Sigmoid colon (tissue), 7 donors: ENCODE results near the gene FBP1. TPM values are rescaled to one million over a fixed set of nuclear protein-coding genes. Genes with fewer than 3 reads are reported as not detected.

Experiments
- DNase-seq: peaks from one replicate; pipeline ENCODE4 v3.0.0-alpha.2; 2019
- H3K27ac ChIP-seq, 4 donors: fragments of 200-600 bp; sonication (generic); one replicate each; pipeline ENCODE4 v1.5.1; 2016 to 2019; ENCODE audit warnings: mild to moderate bottlenecking in 1 of 4
- H3K27me3 ChIP-seq, 3 donors: fragments of 200-600 bp; sonication (generic); one replicate each; pipeline ENCODE4 v1.5.1; 2019; ENCODE audit warnings: mild to moderate bottlenecking in 1 of 3
- H3K36me3 ChIP-seq, 4 donors: fragments of 200-600 bp; sonication (generic); one replicate each; pipeline ENCODE4 v1.5.1; 2016 to 2019
- H3K4me1 ChIP-seq, 4 donors: fragments of 200-600 bp; sonication (generic); one replicate each; pipeline ENCODE4 v1.5.1; 2017 to 2019
- H3K4me3 ChIP-seq, 4 donors: fragments of 200-600 bp; sonication (generic); one replicate each; pipeline ENCODE4 v1.5.1; 2017 to 2019; ENCODE audit warnings: mild to moderate bottlenecking in 2 of 4, moderate library complexity in 1 of 4
- H3K9me3 ChIP-seq, 4 donors: fragments of 200-600 bp in 3 of 4; sonication (generic) in 3 of 4; one replicate each; pipeline versions ENCODE4 v1.5.1 to v1.6.1; 2013 to 2019
- EP300 ChIP-seq, 4 donors: sonication (generic); formaldehyde crosslinking; IDR thresholded peaks; one replicate each; pipeline ENCODE4 v1.6.1; 2017; ENCODE audit warnings: antibody characterized with exemption in 4 of 4
- POLR2A ChIP-seq, 2 donors: fragments of 450-650 bp; IDR thresholded peaks; one replicate each; pipeline ENCODE4 v1.6.1; 2016; ENCODE audit warnings: antibody characterized with exemption in 2 of 2, mild to moderate bottlenecking in 2 of 2, moderate library complexity in 2 of 2
- POLR2AphosphoS5 ChIP-seq, 4 donors: sonication (generic); formaldehyde crosslinking; IDR thresholded peaks; one replicate each; pipeline ENCODE4 v1.6.1; 2017; ENCODE audit warnings: antibody characterized with exemption in 4 of 4
- WGBS, 2 donors: extraction: QIAGEN DNeasy Blood & Tissue Kit; methylation state at CpG; one replicate each; pipeline ENCODE4 v1.1.7; 2013; 5-methylcytosine and 5-hydroxymethylcytosine counted together
- intact Hi-C: fragments of 100-400 bp; cut with DNase I; formaldehyde crosslinking; loops from one replicate; pipeline ENCODE4 v1.15.1; 2023
- polyA plus RNA-seq, 3 donors: library from polyadenylated mRNA; stranded (reverse); fragments of 200-250 nt; gene quantifications; one replicate each; pipeline ENCODE4 v1.2.3, GENCODE V29; 2013
- total RNA-seq, 4 donors: library from RNA; depleted of rRNA; stranded (reverse); fragments of >200 nt; gene quantifications; one replicate each; pipeline ENCODE4 v1.1.0, GENCODE V29; 2016
- TF ChIP-seq, protein P1 (sequence below), 4 experiments: fragments of 450-650 bp in 3 of 4; fragments of 200-600 bp in 1 of 4; IDR thresholded peaks; one replicate each; pipeline ENCODE4 v1.5.1; 2016 to 2019; ENCODE audit warnings: antibody characterized with exemption in 4 of 4, mild to moderate bottlenecking in 3 of 4, moderate library complexity in 2 of 4
- donor health status: healthy with polysubstance abuse.
- donor health status: Bipolar disorder and iron deficiency.
- donor health status: healthy.

Gene FBP1
- total RNA-seq = 1 to 10 TPM; 2.2 to 8.2 (median 6.3) TPM
- polyA plus RNA-seq = 10 to 100 TPM; 32.2 to 48.8 (median 39.6) TPM

DNA sequence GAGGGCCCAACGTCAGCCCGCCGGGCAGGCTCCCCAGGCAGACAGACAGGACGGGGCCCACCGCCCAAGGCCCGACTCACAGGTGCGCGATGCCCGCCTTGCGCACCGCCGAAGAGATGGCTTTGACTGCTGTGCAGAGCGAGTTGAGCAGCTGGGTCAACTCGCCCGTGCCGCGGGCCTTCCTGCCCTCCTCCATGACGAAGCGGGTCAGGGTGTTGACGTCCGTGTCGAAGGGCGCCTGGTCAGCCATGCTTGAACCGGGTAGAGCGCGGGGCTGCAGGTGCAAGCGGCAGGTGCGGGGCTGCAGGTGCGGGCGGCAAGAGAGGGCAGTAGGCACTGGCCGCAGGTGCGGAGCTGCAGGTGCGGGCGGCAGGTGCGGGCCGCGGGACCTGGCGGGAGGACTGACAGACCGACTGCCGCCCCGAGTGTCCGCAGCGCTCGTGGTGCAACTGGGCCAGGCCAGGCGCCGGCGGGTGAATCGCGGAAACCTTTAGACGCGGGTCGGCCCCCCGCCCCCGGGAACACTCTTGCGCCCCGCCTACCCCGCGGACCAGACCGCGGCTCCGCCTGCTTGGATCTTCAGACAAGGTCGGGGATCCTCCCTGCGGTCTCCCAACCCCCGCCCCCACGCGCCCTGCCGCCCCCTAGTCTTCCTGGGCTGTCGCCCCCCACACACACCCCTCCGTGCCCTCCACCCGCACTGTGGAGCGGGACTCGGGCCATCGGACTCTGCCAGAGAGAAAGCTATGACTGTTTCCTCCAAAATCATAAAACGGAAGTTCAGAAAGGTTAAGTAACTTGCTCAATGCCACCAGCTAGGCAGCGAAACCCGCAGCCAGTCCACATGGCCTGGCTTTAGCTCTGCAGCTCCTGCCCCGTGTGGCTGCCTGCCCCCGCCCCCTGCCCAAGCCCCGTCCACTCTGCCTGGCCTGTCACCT is at the start of gene FBP1:
Gene FBP1 (minus strand): TSS at position 458 of the 938 bp plus-strand sequence. CDS start 208 bp downstream, at position 250.
- Histone ChIP-seq H3K36me3 (no peaks in the 10 kb centered on the region), H3K27me3 (peaks cover 4 to 27% (median 10%) of the 10 kb centered on the region in 3 donors), H3K4me1 (peaks cover 0 to 15% (median 11%) of the 10 kb centered on the region in 4 donors), H3K9me3 (no peaks in the 10 kb centered on the region), H3K27ac (peak within 1 kb of the TSS in 3 of 4 donors; percentile 11 to 54 (median 48)), H3K4me3 (peak within 1 kb of the TSS; percentile 42 to 61 (median 54))
- intact Hi-C loops = no loop called here
- WGBS, 2 donors = 1 to 3% methylated on average over 79 of the region's 79 CpGs
- TF ChIP-seq POLR2AphosphoS5 (IDR thresholded peaks at IDR 0.05) (no peak), POLR2A (IDR thresholded peaks at IDR 0.05) (no peak), EP300 (IDR thresholded peaks at IDR 0.05) (no peak)
- TF ChIP-seq, protein P1, sequence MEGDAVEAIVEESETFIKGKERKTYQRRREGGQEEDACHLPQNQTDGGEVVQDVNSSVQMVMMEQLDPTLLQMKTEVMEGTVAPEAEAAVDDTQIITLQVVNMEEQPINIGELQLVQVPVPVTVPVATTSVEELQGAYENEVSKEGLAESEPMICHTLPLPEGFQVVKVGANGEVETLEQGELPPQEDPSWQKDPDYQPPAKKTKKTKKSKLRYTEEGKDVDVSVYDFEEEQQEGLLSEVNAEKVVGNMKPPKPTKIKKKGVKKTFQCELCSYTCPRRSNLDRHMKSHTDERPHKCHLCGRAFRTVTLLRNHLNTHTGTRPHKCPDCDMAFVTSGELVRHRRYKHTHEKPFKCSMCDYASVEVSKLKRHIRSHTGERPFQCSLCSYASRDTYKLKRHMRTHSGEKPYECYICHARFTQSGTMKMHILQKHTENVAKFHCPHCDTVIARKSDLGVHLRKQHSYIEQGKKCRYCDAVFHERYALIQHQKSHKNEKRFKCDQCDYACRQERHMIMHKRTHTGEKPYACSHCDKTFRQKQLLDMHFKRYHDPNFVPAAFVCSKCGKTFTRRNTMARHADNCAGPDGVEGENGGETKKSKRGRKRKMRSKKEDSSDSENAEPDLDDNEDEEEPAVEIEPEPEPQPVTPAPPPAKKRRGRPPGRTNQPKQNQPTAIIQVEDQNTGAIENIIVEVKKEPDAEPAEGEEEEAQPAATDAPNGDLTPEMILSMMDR (IDR thresholded peaks at IDR 0.05) = no peak
- DNase-seq = peak; percentile 70

DNA sequence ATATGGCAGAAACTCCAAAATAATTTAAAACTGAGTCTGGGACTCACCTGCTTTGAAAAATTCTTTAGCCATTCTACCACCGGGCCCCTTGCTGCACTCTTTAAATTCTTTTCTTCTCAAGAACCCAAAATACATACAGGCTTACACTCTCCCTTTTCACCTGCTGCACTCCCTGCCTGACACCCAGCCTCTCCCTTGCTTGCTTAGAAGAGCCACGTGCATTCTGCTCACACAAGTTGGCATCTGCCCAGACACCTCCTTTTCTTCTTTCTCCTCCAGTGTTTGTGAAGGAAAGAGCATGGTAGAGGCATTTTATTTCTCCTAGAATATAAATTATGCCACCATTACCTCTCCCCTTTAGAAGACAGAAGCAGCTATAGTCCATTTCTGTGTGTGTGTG is 48.1 kb upstream of the FBP1 start:
- Histone ChIP-seq H3K4me3 (no peak overlapping the region), H3K27me3 (no peaks in the 10 kb centered on the region), H3K9me3 (no peaks in the 10 kb centered on the region), H3K27ac (no peak overlapping the region), H3K4me1 (no peaks in the 10 kb centered on the region), H3K36me3 (no peaks in the 10 kb centered on the region)
- TF ChIP-seq POLR2A (IDR thresholded peaks at IDR 0.05) = no peak
- no peak for TF ChIP-seq EP300 (IDR thresholded peaks at IDR 0.05)
- TF ChIP-seq POLR2AphosphoS5 (IDR thresholded peaks at IDR 0.05) = no peak
- TF ChIP-seq, protein P1 (IDR thresholded peaks at IDR 0.05) = no peak
- 38 to 55% methylated on average over 2 of the region's 2 CpGs for WGBS, 2 donors
- no peak for DNase-seq
- intact Hi-C loops = no loop called here

DNA sequence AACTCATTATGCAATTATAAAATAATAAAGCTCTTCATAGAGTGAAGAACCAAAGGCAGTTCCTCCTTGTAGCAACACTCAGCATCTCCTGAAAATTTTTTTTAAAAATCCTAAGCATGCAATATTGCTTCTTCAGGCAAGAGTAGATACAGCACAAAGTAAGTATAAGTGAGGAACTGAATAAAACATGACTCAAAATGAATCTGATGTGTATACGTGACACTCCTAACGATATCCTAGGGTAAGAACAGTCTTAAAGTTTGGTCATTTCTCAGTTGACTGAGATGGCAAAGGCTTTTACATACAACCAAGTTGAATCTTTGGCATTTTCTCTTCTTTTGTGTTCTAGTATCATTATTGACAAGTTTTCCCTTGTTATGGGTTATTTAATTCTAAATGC is 46.0 kb upstream of the FBP1 start:
- TF ChIP-seq POLR2AphosphoS5 (IDR thresholded peaks at IDR 0.05) = no peak
- TF ChIP-seq POLR2A (IDR thresholded peaks at IDR 0.05) = no peak
- TF ChIP-seq EP300 (IDR thresholded peaks at IDR 0.05) = no peak
- TF ChIP-seq, protein P1 (IDR thresholded peaks at IDR 0.05) = no peak
- Histone ChIP-seq H3K27me3 (no peaks in the 10 kb centered on the region), H3K4me3 (no peak overlapping the region), H3K36me3 (no peaks in the 10 kb centered on the region), H3K4me1 (no peaks in the 10 kb centered on the region), H3K9me3 (no peaks in the 10 kb centered on the region), H3K27ac (no peak overlapping the region)
- 88% methylated on average over 2 of the region's 2 CpGs for WGBS, 2 donors
- intact Hi-C loops = no loop called here
- no peak for DNase-seq

DNA sequence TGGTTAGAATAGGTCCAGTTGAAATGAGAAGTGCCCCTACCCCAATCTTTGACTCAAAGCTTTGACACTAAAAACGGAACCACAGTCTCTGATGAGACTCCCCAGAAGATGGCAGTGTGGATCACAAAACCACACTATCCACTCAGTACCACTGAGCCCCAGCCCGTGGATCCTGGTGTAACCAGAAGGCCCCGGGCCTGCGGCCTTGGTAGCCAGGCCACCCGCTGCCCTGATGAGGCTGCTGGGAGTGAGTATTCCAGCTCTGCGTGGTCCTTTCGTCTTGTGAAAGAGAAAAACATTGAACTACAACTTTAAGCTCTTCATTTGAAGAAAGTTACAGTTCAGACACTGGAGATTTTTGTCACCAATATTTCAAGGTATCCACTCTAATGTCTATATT is 42.2 kb upstream of the FBP1 start:
- Histone ChIP-seq H3K9me3 (no peaks in the 10 kb centered on the region), H3K27ac (peak overlapping the region in 1 of 4 donors; percentile 31), H3K4me3 (no peak overlapping the region), H3K4me1 (no peaks in the 10 kb centered on the region), H3K36me3 (no peaks in the 10 kb centered on the region), H3K27me3 (no peaks in the 10 kb centered on the region)
- intact Hi-C loops = loop anchor here (2.0 to 5.0 kb wide), 3 partner anchors 101 to 586 kb away; no protein-coding TSS in a partner anchor
- 12 to 29% methylated on average over 7 of the region's 7 CpGs for WGBS, 2 donors
- TF ChIP-seq, protein P1 (IDR thresholded peaks at IDR 0.05) = peak; percentile 60 to 74 (median 66)
- TF ChIP-seq POLR2AphosphoS5 (IDR thresholded peaks at IDR 0.05) = no peak
- peak; percentile 88 for DNase-seq
